ENCODE results near the gene TCEAL3. TPM values are rescaled to one million over a fixed set of nuclear protein-coding genes. Genes with fewer than 3 reads are reported as not detected.

Gene TCEAL3
- total RNA-seq, result 40.0 to 40.8 TPM (median 40.2 TPM) in 3 replicates
- long read RNA-seq, transcript TCEAL3-202 (3 exons, 1,113 nt), result major isoform, 13 of 18 reads
- long read RNA-seq, partial matches to known transcripts, result 0 of 18 reads
- long read RNA-seq, other reads (novel, unspliced or antisense), result 4 of 18 reads

GRCh38 chrX:103607364-103608305 lies at the start of gene TCEAL3:
Gene TCEAL3, plus strand, starts transcription at chrX:103607963. Its CDS starts 1,102 bp downstream, at chrX:103609065.
- no peak for TF ChIP-seq CTCF (IDR thresholded peaks at IDR 0.05)
- Mint-ChIP-seq H3K4me1 (ENCODE audit: low read depth) (peaks cover 18% of the 10 kb centered on the region), H3K4me3 (ENCODE audit: unreplicated experiment) (peak within 1 kb of the TSS; percentile 83), H3K27me3 (ENCODE audit: low read depth) (no peaks in the 10 kb centered on the region), H3K36me3 (ENCODE audit: low read depth) (peaks cover 2% of the 10 kb centered on the region), H3K27ac (ENCODE audit: unreplicated experiment) (peak within 1 kb of the TSS; percentile 93), H3K9me3 (ENCODE audit: low read depth) (peaks cover 4% of the 10 kb centered on the region)
- no peak for DNase-seq (ENCODE audit: low spot score)

GRCh38 chrX:103560256-103560655 lies 47.5 kb upstream of the TCEAL3 start:
- Mint-ChIP-seq H3K36me3 (ENCODE audit: low read depth) (no peaks in the 10 kb centered on the region), H3K27ac (ENCODE audit: unreplicated experiment) (no peak overlapping the region), H3K4me1 (ENCODE audit: low read depth) (no peaks in the 10 kb centered on the region), H3K9me3 (ENCODE audit: low read depth) (no peaks in the 10 kb centered on the region), H3K27me3 (ENCODE audit: low read depth) (peaks cover 2% of the 10 kb centered on the region), H3K4me3 (ENCODE audit: unreplicated experiment) (no peak overlapping the region)
- no peak for TF ChIP-seq CTCF (IDR thresholded peaks at IDR 0.05)
- no peak for DNase-seq (ENCODE audit: low spot score)

- Mint-ChIP-seq H3K4me1 (ENCODE audit: low read depth) (no peaks in the 10 kb centered on the region), H3K27ac (ENCODE audit: unreplicated experiment) (no peak overlapping the region), H3K4me3 (ENCODE audit: unreplicated experiment) (no peak overlapping the region), H3K9me3 (ENCODE audit: low read depth) (no peaks in the 10 kb centered on the region), H3K36me3 (ENCODE audit: low read depth) (no peaks in the 10 kb centered on the region), H3K27me3 (ENCODE audit: low read depth) (peaks cover 2% of the 10 kb centered on the region)
- no peak for TF ChIP-seq CTCF (IDR thresholded peaks at IDR 0.05)
- DNase-seq (ENCODE audit: low spot score), result no peak
Observed at GRCh38 chrX:103562801-103563200, 45.0 kb upstream of the TCEAL3 start.

- Mint-ChIP-seq H3K27ac (ENCODE audit: unreplicated experiment) (no peak overlapping the region), H3K36me3 (ENCODE audit: low read depth) (no peaks in the 10 kb centered on the region), H3K4me3 (ENCODE audit: unreplicated experiment) (no peak overlapping the region), H3K27me3 (ENCODE audit: low read depth) (peaks cover 2% of the 10 kb centered on the region), H3K9me3 (ENCODE audit: low read depth) (no peaks in the 10 kb centered on the region), H3K4me1 (ENCODE audit: low read depth) (no peaks in the 10 kb centered on the region)
- no peak for TF ChIP-seq CTCF (IDR thresholded peaks at IDR 0.05)
- DNase-seq (ENCODE audit: low spot score), result no peak
Observed at GRCh38 chrX:103565197-103565596, 42.6 kb upstream of the TCEAL3 start.

- no peak overlapping the region for H3K4me3 Mint-ChIP-seq (ENCODE audit: unreplicated experiment)
- H3K4me1 Mint-ChIP-seq (ENCODE audit: low read depth), result no peaks in the 10 kb centered on the region
- no peak overlapping the region for H3K27ac Mint-ChIP-seq (ENCODE audit: unreplicated experiment)
- H3K36me3 Mint-ChIP-seq (ENCODE audit: low read depth), result no peaks in the 10 kb centered on the region
- TF ChIP-seq CTCF (IDR thresholded peaks at IDR 0.05), result no peak
- no peak for DNase-seq (ENCODE audit: low spot score)
- H3K9me3 Mint-ChIP-seq (ENCODE audit: low read depth), result no peaks in the 10 kb centered on the region
- no peaks in the 10 kb centered on the region for H3K27me3 Mint-ChIP-seq (ENCODE audit: low read depth)
Observed at GRCh38 chrX:103565752-103566151, 42.0 kb upstream of the TCEAL3 start.
